EL (cell line): ENCODE data around the gene ADAMTS2.

Experiments
- DNase-seq: peaks from one replicate; pipeline ENCODE4 v3.0.0-alpha.2; 2016

The ADAMTS2 gene

DNA sequence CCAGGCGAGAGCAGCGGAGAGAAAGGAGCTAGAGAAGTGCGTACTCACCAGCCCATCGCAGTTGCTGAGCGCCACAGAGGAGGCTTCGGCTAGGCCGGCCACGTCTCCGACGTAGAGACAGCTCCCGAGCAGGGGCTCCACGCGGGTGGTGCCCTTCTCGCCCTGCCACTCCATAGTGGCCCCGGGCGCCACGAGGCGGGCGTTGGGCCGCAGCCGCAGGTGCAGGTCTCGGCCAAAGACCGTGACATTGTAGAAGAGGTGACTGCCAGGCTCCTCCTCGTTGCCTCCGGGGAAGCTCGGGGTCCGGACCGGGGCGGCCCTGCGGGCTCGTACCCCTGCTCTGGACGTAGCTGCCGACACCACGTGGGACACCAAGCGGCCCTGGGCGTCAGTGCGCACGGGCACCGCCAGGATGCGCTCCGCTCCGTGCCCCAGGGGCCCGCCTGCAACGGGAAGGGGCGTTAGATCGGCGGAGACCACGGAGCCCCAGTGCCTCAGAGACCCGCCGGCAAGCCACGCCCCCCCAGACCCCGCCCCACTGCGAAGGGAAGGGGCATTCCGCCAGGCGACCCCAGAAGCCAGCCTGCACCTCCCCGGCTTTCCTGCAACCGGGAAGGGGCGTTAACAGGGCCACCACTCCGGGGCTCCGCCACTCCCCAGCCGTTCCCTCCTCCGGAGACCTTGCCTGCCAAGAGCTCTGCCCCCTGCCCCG is 1.4 kb downstream of the ADAMTS2 start:
- DNase-seq: peak; percentile 68

DNA sequence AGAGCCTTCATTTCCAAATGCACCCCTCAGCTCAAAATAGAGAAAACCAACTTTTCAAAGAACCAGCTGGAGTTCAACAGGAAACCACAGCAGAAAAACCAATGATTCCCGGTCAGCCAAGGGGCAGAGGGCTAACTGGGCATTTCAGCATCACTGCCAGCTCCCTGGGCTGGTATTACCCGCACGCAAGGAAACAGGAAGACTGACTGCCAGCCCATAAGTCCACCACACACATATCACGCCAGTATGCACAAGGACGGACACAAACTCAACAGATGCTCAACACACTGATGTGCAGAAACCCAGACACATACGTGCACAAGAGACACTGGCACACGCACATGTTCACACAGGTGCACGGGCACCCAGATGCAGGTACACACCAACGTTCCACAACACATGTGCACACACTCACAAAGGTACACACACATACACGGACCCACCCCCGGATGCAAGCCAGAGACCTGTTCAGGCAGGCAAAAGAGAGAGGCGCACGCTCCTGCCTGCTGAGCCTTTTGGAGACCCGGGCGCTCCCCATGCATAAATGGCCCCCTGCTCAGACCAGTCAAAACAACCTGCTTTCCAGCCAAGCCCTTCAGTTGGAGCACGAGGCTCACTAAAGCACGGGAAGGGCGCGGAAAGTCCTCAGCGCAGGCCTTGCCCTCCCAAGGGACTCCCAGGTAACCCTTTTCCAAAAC is 2.1 kb downstream of the ADAMTS2 start:
- DNase-seq: peak; percentile 23

DNA sequence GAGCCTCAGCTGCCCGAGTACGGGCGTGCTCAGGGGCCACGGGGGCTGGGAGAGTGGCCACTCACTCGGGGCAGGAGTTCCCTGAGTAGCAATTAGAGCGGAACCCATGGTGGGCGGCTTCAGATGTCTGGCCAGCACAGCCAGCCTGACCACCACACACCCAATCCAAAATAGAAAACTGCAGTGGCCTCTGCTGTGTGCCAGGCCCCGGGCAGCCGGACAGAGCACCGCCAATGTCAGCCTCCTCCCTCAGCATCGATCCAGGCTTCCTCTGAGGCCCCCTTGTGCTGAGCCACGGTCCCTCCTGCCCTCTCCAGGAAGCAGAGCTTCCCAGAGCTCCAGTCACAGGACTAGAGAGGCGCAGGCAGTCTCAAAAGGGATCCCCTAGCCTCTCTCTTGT is 2.7 kb downstream of the ADAMTS2 start:
- peak; percentile 79 for DNase-seq

DNA sequence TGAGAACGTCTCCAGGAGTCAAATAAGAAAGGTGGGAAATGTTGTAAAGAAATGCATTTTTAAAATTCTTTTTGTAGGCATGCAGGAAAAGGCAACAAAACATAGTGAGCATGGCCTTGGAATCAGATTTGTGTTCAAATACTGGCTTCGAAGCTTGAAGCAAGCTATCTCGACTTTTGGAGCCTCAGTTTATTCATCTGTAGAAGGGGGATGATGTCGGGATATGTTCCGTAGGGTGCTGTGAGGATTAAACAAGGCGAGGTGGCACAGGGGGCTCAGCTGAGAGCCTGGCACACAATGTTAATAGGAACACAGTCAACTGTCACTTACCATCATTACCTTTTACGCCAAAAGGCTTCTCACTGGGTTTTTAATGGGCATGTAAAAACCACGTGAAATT is 4.8 kb downstream of the ADAMTS2 start:
- DNase-seq: no peak

DNA sequence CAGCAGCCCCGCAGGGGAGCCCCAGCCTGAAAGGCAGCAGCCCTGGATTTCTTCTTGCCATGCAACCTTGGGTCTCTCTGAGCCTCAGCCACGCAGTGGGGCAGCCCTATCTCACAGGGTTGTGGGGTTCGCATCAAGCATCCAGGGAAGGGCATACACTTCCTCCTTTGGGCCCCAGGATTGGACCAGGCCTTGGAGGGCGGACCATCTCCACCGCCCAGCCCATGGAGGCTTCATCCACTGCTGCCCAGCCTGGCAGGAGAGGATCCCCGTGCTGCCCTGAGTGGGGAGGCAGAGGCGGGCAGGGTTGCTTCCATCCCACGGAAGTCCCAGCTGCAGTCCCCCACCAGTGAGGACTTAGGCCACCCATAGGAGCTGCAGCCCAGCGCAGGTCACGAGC is 5.3 kb downstream of the ADAMTS2 start:
- DNase-seq: no peak

DNA sequence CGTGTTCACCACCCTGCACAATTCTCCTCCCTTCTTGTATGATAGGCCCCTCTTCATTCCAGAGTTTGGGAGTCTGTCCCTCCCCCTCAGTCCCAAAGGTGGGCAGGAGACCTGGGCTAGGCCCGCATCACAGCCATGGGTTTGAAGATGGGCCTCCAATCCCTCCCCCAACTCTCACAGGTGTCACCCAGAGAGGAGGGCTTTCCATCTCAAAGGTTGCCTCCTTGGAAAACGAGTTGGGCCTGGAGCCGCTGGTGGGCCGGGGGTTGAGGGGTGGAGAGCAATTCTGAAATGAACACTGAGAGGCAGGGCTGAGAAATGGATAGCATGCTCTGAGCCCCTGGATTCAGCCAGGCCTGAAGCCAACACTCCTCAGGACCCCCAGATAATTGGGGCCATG is 6.2 kb downstream of the ADAMTS2 start:
- no peak for DNase-seq

DNA sequence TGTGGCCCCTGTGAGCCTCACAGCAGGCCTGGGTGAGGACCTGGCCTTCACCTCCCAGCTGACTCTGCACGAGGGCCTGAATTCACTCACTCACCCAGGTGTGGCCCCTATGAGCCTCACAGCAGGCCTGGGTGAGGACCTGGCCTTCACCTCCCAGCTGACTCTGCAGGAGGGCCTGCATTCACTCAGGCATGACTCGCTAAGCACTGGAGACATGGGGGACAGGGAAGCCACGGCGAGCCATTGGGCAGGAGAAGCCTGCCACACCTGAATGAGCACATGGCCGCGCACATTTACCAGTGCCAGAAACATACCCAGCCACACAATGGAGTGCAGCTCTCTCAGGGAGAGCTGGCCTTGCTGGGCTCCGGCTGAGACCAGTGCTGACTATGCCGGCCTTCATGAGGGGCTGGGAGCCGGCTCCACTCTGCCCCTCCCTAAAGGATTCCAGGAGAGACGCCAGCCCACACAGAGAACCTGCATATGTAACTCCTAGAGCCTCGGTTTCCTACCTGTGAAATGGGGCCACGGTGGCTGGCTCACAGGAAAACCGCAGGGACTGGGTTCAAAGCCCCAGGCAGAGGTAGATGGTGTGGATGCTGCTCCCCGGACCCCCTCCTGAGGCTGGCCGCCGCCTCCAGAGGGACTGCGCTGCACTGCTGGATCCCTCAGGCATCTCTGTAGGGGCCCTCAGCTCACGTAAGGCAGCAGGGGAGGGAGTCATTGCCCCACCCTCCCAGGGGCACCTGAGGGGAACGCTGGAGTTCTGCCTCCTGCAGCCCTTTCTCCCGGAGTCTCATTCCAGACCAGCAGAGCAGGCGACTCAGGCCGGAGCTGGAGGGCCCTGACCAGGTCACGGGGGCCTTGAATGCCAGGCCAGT is 7.2 kb downstream of the ADAMTS2 start:
- no peak for DNase-seq

DNA sequence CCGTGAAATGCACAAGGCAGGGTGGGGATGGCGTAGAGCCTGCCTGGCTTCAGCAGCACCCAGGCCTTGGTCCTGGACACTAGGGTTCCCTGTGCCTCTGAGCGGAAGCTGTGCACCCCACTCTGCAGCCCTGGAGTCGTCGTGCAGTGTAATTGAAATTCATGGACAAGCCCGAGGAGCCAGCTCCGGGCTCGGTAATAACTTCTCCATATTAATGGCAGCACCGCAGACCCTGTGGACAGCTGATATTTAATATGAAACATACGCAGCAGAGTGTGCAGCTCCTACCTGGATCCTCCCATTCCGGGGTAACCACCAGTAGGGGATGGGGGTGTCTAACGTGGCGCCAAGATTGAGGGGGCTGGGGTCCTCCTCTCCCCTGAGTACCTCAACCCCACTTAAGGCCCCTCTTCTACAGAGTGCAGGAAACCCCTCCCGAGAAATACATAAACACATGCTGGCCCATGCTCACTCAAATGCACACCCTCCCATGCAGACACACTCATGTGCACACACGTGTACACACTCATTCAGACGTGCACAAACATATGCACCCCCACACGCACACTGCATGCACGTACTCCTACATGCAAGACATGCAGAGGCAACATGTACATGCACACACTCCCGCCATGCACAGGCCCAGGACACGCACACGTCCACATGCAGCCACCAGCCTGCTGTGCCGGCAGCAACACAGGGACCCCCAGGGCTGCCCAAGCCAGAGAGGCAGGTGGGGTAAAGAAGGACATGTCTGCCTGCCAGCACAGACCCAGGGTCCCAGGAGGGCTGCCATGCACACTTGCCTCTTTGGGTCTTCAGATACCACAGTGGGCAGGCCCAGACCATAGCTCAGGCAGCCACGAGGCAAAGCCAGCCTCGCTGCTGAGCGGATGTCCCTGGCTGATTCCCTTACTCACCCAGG is 8.1 kb downstream of the ADAMTS2 start:
- DNase-seq: no peak

DNA sequence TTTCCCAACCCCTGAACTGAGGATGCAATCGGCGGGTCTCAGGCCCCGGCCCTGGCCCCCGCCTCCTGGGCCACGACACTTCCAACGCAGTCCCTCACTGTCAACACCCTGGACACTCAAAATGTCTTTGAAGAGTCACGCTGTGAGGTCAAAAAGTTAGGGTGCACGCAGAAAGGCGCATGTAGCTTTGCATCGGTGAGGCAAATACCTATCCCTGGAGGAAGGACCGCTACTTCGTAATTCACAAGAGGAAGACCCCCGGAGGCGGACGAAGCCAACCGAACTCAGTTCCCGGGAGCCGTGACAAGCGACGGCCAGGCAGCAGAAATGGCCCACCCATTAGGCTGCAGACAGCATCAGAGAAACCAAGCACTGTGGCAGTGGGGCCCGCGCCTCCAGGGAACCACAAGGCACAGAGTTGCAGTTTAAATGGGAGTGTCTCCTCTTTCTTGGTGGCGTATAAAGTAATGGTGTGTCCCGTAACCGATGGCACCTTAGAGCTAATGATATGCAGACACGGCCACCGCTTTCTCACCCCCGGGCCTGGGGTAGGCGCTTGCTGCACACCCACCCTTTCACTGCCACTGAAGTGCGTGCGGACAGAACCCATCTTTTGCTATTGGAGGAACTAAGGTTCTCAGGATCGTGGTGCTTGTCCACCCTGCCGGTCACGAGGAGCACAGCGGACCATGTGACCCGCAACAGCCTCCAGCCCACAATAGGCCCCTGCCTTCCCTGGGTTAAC is 9.0 kb downstream of the ADAMTS2 start:
- no peak for DNase-seq

DNA sequence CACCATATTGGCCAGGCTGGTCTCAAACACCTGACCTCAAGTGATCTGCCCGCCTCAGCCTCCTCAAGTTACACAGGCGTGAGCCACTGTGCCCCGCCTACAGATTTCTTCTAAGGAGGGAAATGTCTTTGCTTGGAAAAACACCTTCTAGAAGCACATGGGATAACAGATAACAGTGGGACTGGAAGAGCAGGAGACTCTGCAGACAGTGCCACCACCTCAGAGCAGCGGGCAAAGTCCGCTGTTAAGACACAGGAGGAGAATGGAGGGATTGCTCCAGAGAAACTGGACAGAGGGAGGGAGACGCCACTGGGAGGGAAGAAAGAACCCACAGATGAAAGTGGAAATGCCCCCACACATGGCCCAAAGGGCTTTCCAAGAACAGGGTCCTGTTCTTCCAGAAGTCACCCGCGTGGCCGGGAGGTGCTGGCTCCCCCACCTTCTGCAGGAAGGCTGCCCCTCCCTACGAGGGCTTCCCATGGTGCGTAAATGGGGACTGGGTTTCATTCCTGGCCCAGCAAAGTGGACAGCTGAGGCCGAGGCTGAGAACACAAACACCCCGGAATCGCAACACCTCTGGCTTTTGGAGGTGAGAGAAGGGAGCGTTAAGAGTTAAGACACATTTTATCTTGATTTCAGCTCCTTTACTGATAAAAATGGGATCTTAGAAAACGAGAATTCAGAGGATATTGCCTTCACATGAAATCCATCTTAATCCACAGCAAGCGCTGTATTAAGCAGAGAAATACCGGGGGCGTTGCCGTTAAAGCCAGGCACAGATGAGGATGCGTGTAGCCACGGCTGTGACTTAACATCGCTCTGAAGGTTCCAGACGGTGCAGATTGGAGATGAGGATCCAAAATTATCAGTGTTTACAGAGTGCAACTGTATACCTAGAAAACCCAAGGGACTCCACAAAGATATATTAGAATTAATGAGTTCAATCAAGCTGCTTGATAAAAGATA is 11.2 kb downstream of the ADAMTS2 start:
- no peak for DNase-seq

DNA sequence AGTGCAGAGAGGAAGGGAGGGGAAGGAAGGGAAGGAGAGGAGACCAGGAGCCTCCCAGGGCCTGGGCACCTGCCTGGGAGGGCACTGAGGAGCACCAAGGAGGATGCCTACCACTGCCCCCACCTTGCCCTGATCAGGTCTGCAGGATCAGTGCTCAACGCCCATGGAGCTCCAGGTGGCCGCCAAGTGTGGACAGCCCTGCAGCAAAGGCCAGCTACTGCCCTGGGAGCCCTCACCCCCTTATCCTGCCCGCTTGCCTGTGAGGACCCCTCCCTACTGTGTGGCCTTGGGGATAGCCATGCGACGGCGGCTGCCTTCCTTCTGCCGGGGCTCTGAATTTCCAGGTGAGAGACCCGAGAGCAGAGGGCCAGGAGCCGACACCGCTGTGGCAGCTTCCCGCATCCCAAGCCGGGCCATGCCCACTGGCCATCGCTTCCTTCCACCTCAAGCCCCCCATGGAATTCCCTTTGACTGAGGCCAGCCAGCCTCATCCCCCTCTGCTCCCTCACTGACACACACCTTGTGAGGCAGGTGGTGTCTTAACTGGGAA is 12.4 kb downstream of the ADAMTS2 start:
- no peak for DNase-seq

DNA sequence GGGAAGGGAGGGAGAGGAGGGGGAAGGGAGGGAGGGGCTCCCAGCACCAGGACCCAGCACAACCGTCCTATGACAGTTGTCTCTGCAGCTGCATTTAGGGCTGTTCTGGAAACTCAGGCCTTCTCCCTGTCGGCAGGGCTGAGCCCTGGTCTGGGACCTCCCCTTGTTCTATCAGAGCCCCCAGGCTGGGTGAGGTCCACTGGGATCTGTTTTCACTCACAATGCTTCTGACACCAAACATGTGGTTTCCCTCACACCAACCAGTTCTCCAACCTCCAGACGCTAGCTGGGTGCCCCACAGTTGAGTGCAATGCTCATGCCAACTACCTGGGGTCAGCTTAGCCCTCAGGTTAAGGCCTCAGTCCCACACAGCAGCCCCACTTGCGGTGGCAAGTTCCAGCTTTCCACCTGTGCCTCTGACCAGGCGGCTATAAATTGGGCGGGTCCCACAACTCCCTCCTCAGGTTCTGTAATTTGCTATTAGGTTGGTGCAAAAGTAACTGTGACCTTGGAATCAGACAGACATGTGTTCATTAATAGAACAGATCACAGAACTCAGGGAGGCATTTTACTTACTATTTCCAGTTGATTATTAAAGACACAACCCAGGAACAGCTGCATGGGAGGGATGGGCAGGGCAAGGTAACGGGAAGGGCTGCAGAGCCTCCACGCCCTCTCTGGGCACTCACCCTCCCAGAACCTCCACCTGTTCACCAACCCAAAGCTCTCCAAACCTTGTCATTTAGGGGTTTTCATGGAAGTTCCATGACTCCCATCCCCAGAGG is 13.5 kb downstream of the ADAMTS2 start:
- no peak for DNase-seq

DNA sequence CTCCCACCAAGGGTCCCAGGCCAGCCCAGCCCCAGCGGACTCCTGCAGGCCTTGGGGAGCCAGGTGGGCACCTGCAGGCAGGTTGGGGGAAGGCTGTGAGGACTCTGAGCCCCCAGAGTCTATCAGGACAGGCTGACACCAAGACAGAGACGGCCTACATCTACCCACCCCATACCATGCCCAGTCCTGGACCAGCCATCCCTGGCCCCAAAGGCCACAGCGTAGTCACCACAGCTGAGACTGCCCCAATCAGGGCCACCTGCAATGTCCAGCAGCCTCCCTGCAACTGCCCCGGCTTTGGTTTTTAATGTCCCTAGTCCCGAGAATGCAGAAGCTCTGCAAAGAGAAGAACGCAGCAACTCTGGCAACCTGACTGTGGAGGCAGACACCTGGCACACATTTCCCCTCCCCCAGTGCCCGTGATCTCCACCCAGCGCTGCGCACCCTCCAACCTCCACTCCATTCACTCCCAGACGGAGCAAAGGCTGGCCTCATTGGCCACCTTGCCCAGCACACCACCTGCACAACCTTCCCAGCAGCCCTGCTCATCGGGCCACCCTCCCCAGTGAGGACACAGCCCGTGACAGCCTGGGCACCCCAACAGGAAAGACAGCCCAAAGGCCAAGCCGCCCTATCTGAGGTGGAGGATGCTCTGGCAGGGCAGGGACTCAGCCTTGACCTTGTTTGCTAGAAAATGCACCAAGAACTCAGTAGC is 14.9 kb downstream of the ADAMTS2 start:
- no peak for DNase-seq

DNA sequence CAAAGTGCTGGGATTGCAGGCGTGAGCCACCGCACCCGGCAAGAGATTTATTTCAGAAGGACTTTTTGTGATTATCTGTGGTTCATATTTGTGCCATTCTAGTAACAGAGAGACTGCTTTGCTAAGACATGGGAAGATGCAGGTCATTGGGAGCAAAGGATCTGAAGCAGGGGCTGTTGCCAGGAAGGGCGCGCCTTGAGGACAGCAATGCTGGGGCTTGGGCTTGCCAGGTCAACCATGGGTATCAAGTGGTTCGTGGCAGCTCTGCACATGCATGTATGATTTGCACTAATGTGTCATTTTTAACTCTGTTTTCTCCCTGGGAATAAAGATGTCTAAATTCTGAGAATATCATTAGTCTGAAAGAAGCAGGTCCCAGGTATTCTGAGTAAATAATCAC is 17.0 kb downstream of the ADAMTS2 start:
- no peak for DNase-seq

DNA sequence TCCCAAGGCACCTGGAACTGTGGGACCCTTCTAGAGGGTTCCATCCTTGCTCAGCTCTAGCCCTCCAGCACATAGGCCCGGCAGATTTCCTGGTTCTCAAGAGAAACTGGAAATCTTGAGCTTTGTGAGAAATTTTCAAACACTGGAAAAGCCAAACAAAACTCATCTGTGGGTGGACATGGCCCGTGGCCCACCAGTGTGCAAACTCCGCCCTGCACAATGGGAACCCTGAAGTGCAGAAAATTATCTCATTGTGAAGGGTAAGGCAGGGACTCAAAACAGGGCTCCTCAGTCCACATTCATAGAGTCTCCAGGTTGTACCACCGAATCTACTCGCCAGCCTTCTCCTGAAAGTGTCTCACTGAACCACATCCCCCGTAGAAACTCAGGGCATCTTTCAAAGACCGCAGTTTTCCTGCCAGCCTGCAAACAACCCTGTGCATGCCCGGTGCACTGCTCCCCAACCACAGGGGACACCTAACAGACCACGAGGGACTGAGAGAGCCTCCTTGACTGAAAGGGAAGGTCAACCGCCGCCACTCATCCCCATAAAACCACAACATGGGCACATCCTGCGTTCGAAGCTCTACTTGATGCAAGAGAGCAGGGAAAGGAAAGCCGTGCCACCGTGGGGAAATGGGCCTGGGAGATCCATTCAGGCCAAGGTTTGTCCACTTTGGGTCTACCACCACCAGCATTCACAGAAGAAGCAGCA is 18.1 kb downstream of the ADAMTS2 start:
- no peak for DNase-seq

DNA sequence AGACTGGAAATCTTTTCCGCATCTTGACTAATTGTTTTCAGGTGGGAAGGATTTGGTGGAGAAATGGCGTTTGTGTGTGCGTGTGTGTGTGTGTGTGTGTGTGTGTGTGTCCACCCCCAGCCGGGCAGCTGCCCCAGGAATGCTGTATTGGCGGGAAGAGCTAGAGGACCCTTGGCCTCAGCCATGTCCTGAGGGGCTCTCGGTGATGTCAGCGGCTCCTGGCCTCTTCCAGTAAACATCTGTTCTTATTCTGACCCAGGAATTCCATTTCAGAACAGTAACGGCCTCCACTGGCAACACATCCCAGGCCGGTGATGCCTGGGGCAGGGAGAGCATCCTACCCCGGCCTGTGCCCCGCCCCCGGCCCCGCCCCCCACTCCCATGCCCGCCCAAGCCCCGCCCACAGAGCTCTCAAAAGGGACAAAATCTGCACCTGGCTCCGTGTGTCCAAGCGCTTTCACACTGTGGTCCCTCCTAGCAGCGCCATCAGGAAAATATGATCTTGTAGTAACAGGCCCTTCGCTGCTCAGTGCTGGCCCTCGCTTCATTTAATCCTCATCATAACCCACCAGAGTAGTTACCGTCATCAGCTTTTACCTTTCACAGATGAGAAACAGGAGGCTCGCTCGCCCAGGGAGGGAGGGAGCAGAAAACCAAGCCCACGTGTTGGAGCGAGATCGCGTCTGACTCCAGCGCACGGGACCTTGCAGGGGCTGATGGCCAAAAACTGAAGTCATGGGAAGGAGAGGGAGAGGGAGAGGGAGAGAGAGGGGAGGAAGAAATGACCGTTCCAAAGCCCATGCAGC is 18.9 kb downstream of the ADAMTS2 start:
- peak; percentile 97 for DNase-seq
